GM19452 (cell line): ENCODE results near the gene CDH19.

Experiments used
- ATAC-seq: cut with Tn5 transposase; IDR thresholded peaks from one replicate; pipeline ENCODE4 v1.9.1; 2021; ENCODE audit not compliant: unreplicated experiment

Gene CDH19

DNA sequence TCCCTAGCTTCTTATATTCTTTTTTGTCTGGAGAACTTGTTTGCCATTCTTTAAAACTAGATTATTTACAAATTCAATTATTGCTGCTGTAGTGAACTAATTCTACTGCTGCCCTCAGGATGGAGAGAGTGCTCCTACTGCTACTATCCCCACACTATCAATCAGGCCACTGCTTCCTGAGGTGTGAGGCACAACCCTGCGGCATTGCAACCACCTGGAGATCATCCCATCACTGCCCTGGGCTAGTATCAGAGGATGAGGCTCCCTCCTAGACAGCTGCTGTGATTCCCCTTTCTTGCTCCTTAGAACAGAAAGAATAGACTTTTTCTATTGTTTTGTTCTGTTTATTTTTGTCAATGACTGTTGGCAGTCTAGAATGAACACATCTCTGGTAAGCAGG, 146.6 kb downstream of the CDH19 start:
- ATAC-seq, result no peak
